Activated CD8-positive, alpha-beta T cell treated with anti-CD3 and anti-CD28 coated beads, Interleukin-2, amount 10 ng/mL, durations not matched to agents 7 days and 5 days (primary cell): ENCODE results near the gene SGCA. TPM values are rescaled to one million over a fixed set of nuclear protein-coding genes. Genes with fewer than 3 reads are reported as not detected.

Experiments
- ATAC-seq: fragments of 150-1000 bp; cut with Tn5 transposase; one replicate; pipeline ENCODE4 v1.10.0; 2021; ENCODE audit warnings: moderate library complexity
- CTCF ChIA-PET: fragments of 350-600 bp; sonication (Branson Sonifier 250); formaldehyde crosslinking; loops from one replicate; lab custom pipeline; 2021; ENCODE audit warnings: antibody characterized with exemption; lab: Charles Lee
- POLR2A ChIA-PET: fragments of 350-600 bp; sonication (Branson Sonifier 250); formaldehyde crosslinking; loops from one replicate; lab custom pipeline; 2021; ENCODE audit warnings: antibody characterized with exemption; lab: Charles Lee
- DNase-seq: peaks from one replicate; pipeline ENCODE4 v3.0.0-alpha.2; 2020
- H3K27ac Mint-ChIP-seq: one replicate; pipeline ENCODE4 v1.8.0; 2021; ENCODE audit warnings: mild to moderate bottlenecking, mixed read lengths
- H3K27me3 Mint-ChIP-seq: one replicate; pipeline ENCODE4 v1.8.0; 2021; ENCODE audit warnings: low read depth, mixed read lengths
- H3K36me3 Mint-ChIP-seq: one replicate; pipeline ENCODE4 v1.8.0; 2021; ENCODE audit warnings: low read depth, mixed read lengths
- H3K4me1 Mint-ChIP-seq: one replicate; pipeline ENCODE4 v1.8.0; 2021; ENCODE audit warnings: low read depth, mixed read lengths
- H3K4me3 Mint-ChIP-seq: one replicate; pipeline ENCODE4 v1.8.0; 2021; ENCODE audit warnings: mild to moderate bottlenecking, mixed read lengths
- H3K9me3 Mint-ChIP-seq: one replicate; pipeline ENCODE4 v1.8.0; 2022; ENCODE audit warnings: mixed read lengths; ENCODE audit not compliant: insufficient read depth
- total RNA-seq, 2 experiments: library from RNA; stranded (reverse); gene quantifications; one replicate each; pipeline ENCODE4 v1.2.3, GENCODE V29; 2021

The SGCA gene
- total RNA-seq, 2 experiments from 2014 or later = not detected

DNA sequence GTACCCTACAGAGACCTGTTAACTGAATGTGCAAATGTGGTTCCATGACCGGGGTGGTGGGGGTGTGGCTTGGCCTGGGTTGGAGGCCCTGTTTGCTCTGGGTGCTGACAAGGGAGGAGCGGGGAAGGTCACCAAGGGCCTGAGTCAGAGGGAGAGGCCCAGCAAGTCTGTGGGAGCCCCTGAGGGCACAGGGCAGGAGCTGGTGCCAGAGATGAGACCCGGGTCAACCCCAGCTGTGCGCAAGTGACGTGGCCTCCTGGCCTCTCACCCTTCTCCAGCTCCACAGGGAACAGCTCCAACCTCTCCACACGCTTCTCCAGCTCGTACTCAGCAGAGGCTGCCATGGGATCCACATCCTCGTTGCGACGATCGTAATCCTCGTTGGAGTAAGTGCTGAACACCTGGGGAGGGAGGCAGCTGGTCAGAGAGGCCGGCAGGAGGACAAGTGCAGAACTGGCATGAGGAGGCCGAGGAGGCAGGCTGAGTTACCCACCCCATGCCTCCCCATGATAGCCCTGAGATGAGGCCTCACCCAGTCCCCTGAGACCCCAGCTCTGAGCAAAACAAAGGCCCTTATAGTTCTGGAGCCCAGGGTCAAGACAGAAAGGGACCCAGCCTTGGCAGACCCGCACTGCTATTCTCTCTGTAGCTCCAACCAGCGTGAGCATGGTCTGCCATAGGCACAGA lies 20.8 kb upstream of the SGCA start:
- Mint-ChIP-seq H3K4me3 (no peak overlapping the region), H3K36me3 (peaks cover 81% of the 10 kb centered on the region), H3K9me3 (no peaks in the 10 kb centered on the region), H3K4me1 (peaks cover 75% of the 10 kb centered on the region), H3K27ac (peak overlapping the region; percentile 81), H3K27me3 (no peaks in the 10 kb centered on the region)
- DNase-seq (no peak), ATAC-seq (no peak)
- ChIA-PET POLR2A (no interaction called here), CTCF (interaction anchor here (1.4 to 9.7 kb wide), 3 partner anchors 13 to 25 kb away, joined by 3 to 118 read pairs (median 8); no protein-coding TSS in a partner anchor)

DNA sequence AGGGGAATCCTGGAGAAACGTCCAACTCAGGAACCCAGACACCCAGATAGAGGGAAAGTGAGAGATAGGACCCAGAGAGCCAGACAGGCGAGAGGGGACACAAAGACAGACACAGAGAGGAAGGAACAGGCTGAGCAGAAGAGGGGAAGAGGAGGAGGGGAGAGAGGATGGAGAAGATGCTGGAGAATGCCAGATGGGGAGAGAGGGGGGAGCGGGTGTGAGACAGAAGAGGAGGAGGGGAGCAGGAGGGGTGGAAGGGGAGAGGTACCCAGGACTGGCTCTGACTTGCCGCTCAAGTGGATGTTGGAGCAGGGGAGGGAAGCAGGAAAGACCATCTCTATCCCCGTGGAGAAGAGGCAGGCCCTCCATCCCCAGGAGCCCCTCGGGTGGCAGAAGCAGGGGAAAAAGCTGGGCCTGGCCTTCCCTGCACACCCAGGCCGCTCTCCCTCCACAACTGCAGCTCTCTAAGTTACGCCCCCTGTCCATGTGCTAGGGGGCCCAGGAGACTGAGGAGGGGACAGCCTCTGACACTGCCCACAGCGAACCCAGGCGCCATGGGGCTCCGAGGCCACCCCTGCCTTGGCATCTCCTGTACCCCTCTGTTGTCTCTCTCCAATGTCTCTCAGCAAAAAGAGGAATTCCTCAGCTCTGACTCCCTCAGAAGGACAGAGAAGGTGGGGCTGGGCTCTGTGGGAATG lies 20.1 kb upstream of the SGCA start:
- no peaks in the 10 kb centered on the region for H3K27me3 Mint-ChIP-seq
- H3K27ac Mint-ChIP-seq = peak overlapping the region; percentile 69
- peaks cover 68% of the 10 kb centered on the region for H3K4me1 Mint-ChIP-seq
- H3K4me3 Mint-ChIP-seq = peak overlapping the region; percentile 28
- peaks cover 74% of the 10 kb centered on the region for H3K36me3 Mint-ChIP-seq
- no peaks in the 10 kb centered on the region for H3K9me3 Mint-ChIP-seq
- ChIA-PET POLR2A (interaction anchor here (1.4 kb wide), 1 partner anchor 16 kb away, joined by 7 read pairs; no protein-coding TSS in a partner anchor), CTCF (interaction anchor here (2.7 to 9.7 kb wide), 3 partner anchors 12 to 51 kb away, joined by 8 to 118 read pairs (median 12); no protein-coding TSS in a partner anchor)
- ATAC-seq (no peak), DNase-seq (no peak)

DNA sequence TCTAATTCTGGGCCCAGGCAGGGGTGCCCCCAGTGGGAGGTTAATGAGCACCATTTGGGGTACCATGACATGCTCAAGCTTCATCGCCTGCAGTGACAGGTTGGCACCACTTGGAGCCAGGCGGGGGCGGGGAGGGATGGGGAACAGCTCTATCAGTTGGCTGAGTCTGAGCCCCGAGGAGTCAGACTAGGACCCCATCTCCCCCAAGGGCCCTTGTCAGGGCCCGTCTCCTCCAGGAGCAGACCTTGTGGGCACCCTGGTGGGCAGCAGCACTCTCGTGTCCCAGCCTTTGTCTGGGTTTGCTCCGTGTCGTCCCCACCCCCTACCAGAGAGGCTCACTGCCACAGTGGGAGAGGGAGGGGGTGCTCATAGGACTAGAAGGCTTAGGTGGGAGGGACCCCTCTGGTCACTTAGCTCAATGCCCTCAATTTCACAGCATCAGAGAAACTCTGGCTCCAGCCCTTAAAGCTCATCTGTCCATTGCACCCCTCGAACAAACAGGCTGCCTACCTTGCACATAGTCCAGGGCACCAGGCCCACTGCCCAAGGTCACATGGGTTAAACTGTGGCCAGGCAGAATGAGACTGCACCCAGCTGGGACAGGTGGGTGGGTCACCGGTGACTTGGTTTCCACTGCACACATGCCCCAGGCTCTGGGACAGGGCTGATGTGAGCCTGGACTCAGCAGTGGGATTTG lies 19.4 kb upstream of the SGCA start:
- peak overlapping the region; percentile 84 for H3K27ac Mint-ChIP-seq
- H3K4me1 Mint-ChIP-seq = peaks cover 61% of the 10 kb centered on the region
- ChIA-PET POLR2A (interaction anchor here (1.4 kb wide), 1 partner anchor 15 kb away, joined by 7 read pairs; no protein-coding TSS in a partner anchor), CTCF (interaction anchor here (1.2 to 9.7 kb wide), 6 partner anchors 7 to 52 kb away, joined by 3 to 118 read pairs (median 10); no protein-coding TSS in a partner anchor)
- H3K9me3 Mint-ChIP-seq = no peaks in the 10 kb centered on the region
- no peak for DNase-seq
- ATAC-seq = no peak
- H3K27me3 Mint-ChIP-seq = no peaks in the 10 kb centered on the region
- H3K36me3 Mint-ChIP-seq = peaks cover 67% of the 10 kb centered on the region
- H3K4me3 Mint-ChIP-seq = peak overlapping the region; percentile 95

DNA sequence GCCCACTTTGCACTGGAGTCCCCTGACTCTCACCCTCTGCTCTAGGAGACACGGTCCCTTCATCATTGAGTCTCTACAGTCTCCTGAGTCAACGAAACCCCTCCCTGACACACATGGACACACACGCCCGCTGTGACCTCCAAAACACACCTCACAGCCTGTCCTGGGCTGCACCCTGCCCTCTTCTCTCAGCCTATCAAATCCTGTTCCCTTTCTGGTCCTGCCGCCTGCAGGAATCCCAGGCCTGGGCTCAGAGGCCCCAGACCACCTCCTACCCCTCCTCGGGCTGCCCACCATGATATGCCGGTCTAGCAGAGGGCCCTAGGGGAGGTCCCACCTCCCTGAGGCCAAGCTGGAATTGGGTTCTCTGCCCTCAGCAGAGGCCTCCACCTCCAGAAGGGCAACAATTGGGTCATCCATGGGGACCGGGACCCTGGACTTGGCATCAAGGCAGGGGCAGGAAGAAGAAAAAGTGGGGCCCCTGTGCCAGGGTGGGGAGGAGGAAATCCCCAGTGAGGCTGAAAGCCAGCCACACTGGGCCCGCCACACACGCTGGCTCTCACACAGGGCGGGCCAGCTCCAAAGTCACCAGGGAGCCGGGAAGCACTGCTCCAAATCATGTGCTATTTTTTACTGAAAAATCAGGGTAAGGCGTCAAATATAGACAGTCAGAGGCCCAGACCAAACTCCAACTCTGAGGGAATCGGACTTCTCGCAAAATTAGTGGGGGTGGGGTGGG lies 18.7 kb upstream of the SGCA start:
- CTCF ChIA-PET = interaction anchor here (1.2 to 9.7 kb wide), 7 partner anchors 8 to 53 kb away, joined by 3 to 118 read pairs (median 8); no protein-coding TSS in a partner anchor
- H3K27me3 Mint-ChIP-seq = no peaks in the 10 kb centered on the region
- H3K36me3 Mint-ChIP-seq = peaks cover 60% of the 10 kb centered on the region

GRCh38 chr17:50147841-50148225 lies 18.0 kb upstream of the SGCA start:
- Mint-ChIP-seq H3K36me3 (peaks cover 52% of the 10 kb centered on the region), H3K4me3 (peak overlapping the region; percentile 95), H3K4me1 (peaks cover 59% of the 10 kb centered on the region), H3K9me3 (no peaks in the 10 kb centered on the region), H3K27ac (peak overlapping the region; percentile 86), H3K27me3 (no peaks in the 10 kb centered on the region)
- POLR2A ChIA-PET = interaction anchor here (0.9 kb wide), 2 partner anchors 13 to 18 kb away, joined by 3 read pairs; partner anchors contain the start of gene SAMD14
- DNase-seq (no peak), ATAC-seq (no peak)
- CTCF ChIA-PET = interaction anchor here (1.0 to 9.7 kb wide), 10 partner anchors 8 to 54 kb away, joined by 3 to 118 read pairs (median 6); no protein-coding TSS in a partner anchor

More for the DNA sequence above, 18.7 kb upstream of the SGCA start:
- DNase-seq (no peak), ATAC-seq (no peak)
- Mint-ChIP-seq H3K4me3 (peak overlapping the region; percentile 95), H3K9me3 (no peaks in the 10 kb centered on the region), H3K27ac (peak overlapping the region; percentile 84), H3K4me1 (peaks cover 60% of the 10 kb centered on the region)
- POLR2A ChIA-PET = interaction anchor here (1.4 kb wide), 1 partner anchor 15 kb away, joined by 7 read pairs; no protein-coding TSS in a partner anchor

- POLR2A ChIA-PET = interaction anchor here (0.9 kb wide), 2 partner anchors 12 to 18 kb away, joined by 3 read pairs; partner anchors contain the start of gene SAMD14
- H3K36me3 Mint-ChIP-seq = peaks cover 49% of the 10 kb centered on the region
- peaks cover 55% of the 10 kb centered on the region for H3K4me1 Mint-ChIP-seq
Measured at GRCh38 chr17:50148226-50149090, 17.3 kb upstream of the SGCA start.

GRCh38 chr17:50149091-50149416 lies 16.8 kb upstream of the SGCA start:
- Mint-ChIP-seq H3K27ac (peak overlapping the region; percentile 86), H3K9me3 (no peaks in the 10 kb centered on the region), H3K4me3 (peak overlapping the region; percentile 95), H3K4me1 (peaks cover 53% of the 10 kb centered on the region), H3K27me3 (no peaks in the 10 kb centered on the region), H3K36me3 (peaks cover 43% of the 10 kb centered on the region)
- ChIA-PET POLR2A (interaction anchor here (1.3 to 4.2 kb wide), 2 partner anchors 8 to 12 kb away, joined by 5 to 43 read pairs; no protein-coding TSS in a partner anchor), CTCF (interaction anchor here (1.4 to 9.7 kb wide), 5 partner anchors 9 to 32 kb away, joined by 4 to 118 read pairs (median 8); no protein-coding TSS in a partner anchor)
- DNase-seq = no peak
- ATAC-seq = no peak

More at GRCh38 chr17:50148226-50149090, 17.3 kb upstream of the SGCA start:
- peak overlapping the region; percentile 86 for H3K27ac Mint-ChIP-seq
- DNase-seq (peak; percentile 56), ATAC-seq (peak; percentile 3)
- H3K27me3 Mint-ChIP-seq = no peaks in the 10 kb centered on the region
- CTCF ChIA-PET = interaction anchor here (1.0 to 9.7 kb wide), 8 partner anchors 9 to 54 kb away, joined by 3 to 118 read pairs (median 8); no protein-coding TSS in a partner anchor
- H3K9me3 Mint-ChIP-seq = no peaks in the 10 kb centered on the region
- H3K4me3 Mint-ChIP-seq = peak overlapping the region; percentile 95

DNA sequence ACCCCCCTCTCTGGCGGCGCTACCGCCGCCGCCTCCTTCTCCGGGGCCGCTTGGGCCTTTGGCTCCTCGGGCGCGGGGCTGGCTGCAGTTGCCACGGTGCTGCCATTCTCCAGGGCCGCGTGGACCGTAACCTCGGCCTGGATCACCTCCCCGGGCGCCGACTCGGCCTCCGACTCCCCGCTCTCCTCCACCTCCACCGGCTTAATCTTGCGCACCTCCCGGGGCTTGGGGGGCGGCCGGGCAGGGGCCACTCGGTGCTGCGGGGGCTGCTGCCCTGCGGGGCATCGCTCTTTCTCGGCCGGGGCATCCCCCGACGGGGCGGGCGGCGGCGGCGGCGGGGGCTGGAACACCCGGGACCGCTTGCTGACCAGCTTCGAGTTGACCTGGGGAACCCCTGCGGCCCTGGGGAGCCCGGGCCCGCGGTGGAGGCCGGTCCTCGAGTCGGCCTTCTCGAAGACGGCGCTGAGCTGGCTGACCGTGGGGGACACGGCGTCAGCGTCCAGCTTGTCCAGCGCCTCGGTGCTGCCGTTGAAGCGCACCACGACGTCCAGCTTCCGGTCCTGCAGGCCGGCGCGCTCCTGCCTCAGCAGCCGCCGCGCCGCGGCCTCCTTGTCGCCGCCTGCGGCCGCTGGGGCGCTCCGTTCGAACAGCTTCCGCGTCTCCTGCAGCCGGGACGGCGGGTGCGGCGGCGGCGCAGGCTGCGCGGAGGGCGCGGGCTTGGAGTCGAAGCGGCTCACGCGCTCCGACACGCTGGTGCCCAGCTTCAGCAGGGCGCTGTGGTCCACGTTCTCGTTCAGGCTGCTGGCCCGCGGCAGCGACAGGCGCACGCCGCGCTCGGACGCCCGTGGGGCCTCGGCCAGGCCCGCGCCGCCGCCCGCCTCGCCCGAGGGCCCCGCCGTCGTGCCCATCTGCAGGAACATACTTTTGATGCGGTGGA lies 16.1 kb upstream of the SGCA start:
- Mint-ChIP-seq H3K27ac (peak overlapping the region; percentile 86), H3K36me3 (peaks cover 36% of the 10 kb centered on the region), H3K4me1 (peaks cover 53% of the 10 kb centered on the region), H3K27me3 (no peaks in the 10 kb centered on the region), H3K9me3 (no peaks in the 10 kb centered on the region), H3K4me3 (peak overlapping the region; percentile 95)
- CTCF ChIA-PET = interaction anchor here (0.7 to 9.7 kb wide), 6 partner anchors 8 to 56 kb away, joined by 3 to 118 read pairs (median 6); no protein-coding TSS in a partner anchor
- peak; percentile 62 for DNase-seq
- ATAC-seq = peak; percentile 29
- POLR2A ChIA-PET = interaction anchor here (0.7 to 4.2 kb wide), 4 partner anchors 9 to 576 kb away, joined by 3 to 43 read pairs (median 4); no protein-coding TSS in a partner anchor
